Fibroblast of peridontal ligament (primary cell): ENCODE data around the gene PDCD1.

ENCODE experiments used
- DNase-seq: peaks from one replicate; pipeline ENCODE4 v3.0.0-alpha.2; 2010; ENCODE audit errors: extremely low read depth

The PDCD1 gene

DNA sequence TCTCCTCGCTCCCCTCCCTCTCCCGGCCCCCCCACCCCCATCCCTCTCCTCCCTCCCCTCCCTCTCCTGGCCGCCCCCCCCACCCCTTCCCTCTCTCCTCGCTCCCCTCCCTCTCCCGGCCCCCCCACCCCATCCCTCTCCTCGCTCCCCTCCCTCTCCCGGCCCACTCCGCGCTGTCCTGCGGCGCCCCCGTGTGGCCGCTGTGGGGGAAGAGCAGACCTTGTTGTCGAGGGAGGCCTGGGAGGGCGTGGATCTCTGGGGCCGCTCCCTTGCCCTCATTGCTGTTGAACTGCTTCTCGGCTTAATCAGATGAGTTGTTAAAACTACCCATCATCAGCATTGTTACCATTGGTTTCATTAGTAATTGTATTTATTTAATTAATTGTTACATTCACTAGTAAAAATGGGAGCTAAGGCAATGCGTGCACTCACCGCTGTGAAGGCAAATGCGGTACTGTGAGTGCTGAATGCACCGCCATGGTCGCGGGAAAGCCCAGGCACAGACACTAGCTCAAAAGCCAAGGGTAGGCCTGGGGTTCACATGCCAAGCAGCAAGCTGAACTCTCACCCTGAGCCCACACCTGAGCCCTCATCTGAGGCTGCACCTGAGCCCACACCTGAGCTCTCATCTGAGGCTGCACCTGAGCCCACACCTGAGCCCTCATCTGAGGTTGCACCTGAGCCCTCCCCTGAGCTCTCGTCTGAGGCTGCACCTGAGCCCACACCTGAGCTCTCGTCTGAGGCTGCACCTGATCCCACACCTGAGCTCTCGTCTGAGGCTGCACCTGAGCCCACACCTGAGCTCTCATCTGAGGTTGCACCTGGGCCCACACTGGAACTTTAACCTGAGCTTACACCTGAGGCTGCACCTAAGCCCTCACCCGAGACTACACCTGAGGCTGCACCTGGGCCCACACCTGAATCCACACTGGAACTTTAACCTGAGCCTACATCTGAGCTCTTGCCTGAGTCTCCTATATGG lies 19.6 kb upstream of the PDCD1 start:
- DNase-seq = peak; percentile 58

DNA sequence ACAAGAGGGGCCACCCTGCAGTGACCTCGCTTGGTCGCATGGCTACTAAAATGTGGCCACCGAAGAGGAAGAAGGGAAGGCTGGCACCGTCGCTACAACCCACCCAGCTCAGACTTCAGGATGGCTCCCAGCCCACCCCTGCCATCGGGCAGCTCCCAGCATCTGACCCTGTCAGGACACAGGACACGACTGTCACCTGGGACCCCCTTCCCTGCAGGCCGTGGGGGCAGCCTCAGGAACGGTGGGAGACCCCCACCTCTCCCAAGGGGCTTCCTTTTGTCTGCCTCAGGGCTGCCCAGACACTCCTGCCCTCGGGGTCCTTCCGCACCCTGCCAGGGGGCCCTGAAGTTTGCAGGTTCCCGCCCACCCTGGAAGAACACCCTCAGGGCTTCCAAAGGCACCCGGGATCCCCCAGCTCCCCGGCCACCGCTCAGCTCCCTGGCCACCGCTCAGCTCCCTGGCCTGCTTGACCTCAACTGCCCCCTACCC lies 18.5 kb upstream of the PDCD1 start:
- DNase-seq = no peak

DNA sequence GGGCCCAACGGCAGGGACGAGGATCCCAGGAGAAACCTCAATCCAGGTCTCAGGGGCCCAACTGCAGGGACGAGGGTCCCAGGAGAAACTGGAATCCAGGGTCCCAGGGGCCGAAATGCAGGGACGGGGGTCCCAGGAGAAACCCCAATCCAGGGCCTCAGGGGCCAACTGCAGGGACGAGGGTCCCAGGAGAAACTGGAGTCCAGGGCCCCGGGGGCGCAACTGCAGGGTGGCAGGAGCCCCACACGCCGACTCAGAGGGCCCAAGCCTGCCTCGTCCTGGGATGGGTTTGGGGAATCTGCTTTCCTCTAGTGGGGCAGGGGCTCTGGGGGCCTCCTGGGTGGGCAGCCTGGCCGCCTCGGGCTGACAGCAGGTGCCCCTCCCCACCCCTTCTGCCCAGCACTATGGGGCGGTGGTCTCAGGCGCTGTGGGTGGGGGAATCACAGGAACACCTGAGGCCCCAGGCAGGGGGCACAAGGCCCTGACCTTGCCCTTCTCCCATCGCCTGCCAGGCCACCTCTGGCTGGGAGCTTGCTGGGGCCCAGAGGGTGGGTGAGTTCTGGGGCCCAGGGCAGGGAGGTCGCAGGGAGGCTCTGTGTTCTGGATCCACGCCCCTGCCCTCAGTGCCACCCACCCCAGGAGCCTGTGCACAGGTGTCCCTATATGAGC lies 18.0 kb upstream of the PDCD1 start:
- DNase-seq = no peak

DNA sequence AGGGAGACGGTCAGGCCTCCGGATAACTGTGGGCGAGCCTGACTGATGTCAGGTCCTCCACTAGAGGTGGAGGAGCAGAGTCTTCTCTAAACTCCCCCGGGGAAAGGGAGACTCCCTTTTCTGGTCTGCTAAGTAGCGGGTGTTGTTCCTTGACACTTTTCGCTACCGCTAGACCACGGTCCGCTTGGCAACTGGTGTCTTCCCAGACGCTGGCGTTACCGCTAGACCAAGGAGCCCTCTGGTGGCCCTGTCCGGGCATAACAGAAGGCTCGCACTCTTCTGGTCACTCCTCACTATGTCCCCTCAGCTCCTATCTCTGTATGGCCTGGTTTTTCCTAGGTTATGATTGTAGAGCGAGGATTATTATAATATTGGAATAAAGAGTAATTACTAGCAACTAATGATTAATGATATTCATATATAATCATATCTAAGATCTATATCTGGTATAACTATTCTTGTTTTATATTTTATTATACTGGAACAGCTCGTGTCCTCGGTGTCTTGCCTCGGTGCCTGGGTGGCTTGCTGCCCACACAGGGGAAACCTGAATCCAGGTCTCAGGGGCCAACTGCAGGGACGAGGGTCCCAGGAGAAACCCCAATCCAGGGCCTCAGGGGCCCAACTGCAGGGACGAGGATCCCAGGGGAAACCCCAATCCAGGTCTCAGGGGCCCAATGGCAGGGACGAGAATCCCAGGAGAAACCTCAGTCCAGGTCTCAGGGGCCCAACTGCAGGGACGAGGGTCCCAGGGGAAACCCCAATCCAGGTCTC lies 17.2 kb upstream of the PDCD1 start:
- peak; percentile 21 for DNase-seq

DNA sequence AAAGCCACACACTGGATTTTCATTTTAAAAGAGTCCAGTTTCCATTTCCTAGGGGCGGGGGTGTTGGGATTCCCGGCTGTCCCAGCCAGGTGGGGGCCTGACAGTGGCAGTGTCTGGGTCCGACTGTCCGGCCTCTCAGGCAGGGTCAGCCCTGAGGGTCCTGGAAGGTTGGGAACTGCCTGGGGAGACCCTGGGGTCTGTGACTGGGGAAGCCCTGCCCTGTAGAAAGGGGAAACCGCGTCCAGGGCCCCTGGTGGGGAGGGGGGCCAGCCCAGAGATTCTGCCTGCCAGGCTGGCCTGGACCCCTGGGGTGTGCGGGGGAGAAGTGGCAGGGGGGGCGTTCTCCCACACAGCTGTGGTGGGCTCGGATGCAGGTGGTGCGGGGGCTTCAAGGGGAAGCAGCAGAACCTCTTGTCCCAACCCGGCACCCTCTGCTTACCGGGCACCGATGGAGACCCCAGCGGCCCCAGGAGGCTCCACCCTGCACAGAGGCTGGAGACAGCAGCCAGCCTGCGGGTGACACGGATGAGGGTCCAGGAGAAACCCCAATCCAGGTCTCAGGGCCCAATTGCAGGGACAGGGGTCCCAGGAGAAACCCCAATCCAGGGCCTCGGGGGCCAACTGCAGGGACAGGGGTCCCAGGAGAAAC lies 15.7 kb upstream of the PDCD1 start:
- no peak for DNase-seq

DNA sequence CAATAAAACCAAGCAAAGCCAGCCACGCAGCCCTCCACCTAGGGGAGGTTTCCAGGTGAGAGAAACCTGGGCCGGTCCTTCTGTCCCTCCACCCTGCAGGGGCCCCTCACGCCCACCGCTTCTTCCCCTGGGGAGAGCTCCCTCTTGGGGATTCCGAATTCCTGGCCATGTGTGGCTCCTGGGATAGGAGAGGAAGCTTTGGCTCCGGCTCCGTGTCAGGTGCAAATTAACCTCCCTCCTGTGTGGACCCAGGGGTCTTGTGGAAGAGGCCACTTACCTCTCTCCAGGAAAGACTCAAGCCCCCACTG lies 15.1 kb upstream of the PDCD1 start:
- DNase-seq = no peak

DNA sequence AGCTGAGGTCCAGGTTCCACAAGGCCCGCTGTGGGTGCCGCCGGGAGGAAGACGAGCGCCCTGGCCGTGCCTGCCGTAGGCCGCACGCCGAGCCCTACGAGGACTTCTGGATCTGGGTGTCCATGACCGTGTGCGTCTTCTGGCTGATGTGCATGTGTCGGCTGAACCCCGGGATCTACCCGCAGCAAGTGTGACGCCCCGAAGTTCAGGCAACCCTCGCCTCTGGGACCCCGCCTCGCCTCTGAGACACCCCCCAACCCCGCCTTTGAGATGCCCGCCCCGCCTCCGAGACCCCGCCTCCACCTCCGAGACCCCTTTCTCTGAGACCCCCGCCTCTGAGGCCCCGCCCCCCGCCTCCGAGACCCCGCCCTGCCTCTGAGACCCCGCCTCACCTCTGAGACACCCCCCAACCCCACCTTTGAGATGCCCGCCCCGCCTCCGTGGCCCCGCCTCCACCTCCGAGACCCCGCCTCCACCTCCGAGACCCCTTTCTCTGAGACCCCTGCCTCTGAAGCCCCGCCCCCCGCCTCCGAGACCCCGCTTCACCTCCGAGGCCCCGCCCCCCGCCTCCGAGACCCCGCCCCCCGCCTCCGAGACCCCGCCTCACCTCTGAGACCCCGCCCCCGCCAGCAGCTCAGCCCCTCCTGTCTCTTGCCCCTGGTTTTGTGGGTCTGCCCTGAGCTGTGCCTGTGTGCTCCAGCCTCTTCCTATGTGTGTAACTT lies 14.5 kb upstream of the PDCD1 start:
- no peak for DNase-seq

DNA sequence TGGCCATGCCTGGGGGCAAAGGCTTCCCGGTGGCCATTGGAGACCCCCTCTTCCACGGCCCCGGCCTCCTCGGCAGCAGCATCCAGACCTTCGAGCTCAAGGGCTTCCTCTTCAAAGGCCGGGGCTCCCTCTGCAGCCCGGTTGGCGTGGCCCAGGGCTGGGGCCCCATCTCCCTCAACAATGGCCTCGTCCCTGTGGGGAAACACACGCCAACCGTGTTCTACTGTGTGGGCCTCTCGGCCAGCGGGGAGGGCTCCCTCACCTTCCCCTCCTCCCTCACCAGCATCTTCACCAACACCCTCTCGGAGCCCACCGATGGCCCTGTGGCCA lies 13.6 kb upstream of the PDCD1 start:
- DNase-seq = no peak

DNA sequence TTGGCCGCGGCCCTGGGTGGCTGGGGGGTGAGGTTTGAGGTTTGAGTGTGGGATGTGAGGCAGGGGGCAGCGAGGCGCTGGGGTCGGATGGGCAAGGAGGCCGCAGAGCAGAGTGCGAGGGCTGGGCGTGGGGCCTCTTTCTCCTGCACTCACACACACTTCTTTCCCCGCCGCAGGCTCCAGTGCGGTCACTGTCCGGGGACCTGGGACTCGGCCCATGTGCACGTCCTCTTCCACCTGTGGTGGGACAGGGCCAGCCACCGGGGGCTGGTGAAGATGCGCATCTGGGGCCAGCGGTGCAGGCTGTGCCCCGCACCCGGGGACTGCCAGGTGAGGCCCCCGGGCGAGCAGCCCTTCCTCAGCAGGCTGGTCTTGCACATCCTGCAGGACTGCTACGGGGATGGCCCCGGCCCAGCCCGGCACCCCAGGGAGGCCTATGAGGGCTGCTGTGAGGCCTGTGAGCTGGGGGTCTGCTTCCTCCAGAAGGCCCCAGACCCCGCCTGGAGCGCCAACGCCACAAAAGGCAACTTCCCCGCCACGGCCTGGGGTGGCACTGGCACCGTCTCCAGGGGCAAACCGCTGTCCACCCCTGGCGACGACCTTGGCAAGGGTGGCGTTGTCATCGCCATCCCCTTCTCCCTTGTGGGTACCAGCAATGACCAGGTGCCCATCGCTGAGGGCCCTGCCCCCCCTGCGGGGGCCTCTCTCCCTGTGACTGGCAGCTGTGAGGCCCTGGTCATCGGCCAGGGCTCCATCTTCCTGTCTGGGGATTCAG lies 13.0 kb upstream of the PDCD1 start:
- DNase-seq = no peak

DNA sequence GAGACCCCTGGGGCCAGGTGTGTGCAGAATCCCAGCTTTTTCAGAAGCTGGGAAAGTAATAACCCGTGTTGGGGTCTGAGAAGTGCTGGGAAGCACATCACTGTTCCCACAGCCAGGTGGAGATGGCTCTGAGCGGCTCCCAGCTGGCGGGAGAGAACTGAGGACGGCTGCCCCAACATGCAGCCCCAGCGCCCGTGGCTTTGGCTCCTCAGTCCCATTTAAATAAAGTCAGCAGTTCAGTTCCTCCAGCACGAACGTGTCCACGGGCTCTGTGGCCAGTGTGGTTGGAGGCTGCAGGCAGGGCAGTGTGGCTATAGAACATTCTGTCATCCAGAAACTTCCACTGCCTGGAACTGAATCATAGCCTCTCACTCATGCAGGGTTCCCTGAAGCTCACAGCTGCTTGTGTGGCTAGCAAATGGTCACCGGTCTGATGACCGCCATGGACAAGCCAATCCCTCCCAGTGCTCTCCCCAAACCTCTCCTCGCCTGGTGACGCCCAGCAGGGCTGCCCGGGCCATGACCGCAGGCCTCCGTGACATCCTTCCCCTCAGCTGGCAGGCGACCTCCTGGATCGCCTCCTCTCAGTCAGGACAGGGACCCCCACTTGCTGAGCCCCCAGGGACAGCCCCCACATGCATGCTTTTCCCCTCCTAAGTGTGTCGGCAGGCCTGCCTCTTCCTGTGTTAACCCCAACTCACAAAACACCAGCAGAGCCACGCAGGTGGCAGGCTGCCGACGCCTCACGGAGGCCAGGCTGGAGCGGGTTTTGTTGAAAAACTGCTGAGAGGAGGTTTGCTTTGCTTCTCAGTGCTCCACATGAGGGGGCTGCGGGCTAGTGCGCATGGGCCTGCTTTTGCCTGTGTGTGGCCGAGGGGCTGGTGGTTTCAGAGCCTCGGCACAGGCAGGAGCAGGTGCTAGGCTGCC lies 12.2 kb upstream of the PDCD1 start:
- no peak for DNase-seq

DNA sequence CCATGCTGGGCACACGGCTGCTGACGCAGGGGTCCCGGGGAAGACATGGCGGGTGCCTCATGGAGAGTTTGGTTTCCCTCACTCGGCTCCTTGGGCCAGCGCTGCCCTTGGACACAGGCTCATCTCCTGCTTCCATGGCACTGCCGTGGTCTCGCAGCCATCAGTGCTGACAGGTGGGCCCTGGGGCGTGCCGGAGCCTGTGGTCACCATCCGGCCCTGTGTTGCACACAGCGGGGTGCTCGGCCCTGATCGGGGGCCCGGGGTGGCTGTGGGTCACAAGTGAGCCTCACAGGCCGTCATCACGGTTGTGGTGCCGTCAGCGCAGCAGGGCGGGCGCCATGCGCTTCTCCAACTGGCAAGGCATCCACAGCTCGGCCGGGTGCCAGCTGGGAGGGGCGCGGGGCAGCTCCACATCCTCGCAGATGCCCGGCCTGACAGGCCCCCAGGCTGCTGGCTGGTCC lies 11.4 kb upstream of the PDCD1 start:
- no peak for DNase-seq

DNA sequence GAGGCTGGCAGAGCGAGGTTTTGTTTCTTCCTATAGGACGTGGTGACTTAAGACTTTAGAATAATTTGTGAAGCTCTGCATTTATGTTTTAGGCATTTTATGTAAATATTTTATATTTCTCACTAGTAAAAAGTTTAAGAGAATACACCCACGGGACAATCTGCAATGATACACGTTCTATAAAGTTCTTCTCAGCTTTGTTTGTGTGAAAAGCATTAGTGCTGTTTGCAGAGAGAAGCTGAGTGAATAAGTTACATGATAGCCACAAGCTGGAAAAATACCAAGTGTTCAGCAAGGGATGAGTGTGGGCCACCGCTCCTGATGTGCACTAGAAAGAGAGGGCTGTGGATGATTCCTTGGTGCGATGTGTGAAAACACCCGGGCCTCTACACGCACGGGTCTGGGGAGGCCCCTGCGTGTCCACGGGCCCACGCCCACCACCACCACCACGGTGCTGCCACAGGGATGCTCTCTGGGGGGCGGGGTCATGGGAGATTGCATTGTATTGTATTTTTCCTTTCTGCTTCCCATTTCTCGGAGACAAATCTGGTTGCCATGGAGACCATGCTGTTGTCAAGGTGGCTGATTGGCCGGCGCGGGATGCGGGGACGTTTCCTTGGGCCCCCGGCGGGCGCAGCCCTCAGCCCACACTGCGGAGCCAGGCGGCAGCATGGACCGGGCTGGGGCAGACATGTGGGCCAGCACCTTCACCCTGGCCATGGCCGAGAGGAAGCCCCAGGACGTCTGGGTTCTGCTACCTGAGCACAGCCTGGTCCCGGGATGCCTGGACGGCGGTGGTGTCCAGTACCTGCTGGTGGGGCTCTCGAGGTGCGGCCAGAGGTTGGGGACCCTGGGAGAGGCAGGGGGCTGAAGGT lies 10.6 kb upstream of the PDCD1 start, which contains the start of gene RTP5:
TSS of gene RTP5 (plus strand) at position 643 of the 875 bp plus-strand sequence. CDS start at position 671, 28 bp downstream.
- DNase-seq = no peak

DNA sequence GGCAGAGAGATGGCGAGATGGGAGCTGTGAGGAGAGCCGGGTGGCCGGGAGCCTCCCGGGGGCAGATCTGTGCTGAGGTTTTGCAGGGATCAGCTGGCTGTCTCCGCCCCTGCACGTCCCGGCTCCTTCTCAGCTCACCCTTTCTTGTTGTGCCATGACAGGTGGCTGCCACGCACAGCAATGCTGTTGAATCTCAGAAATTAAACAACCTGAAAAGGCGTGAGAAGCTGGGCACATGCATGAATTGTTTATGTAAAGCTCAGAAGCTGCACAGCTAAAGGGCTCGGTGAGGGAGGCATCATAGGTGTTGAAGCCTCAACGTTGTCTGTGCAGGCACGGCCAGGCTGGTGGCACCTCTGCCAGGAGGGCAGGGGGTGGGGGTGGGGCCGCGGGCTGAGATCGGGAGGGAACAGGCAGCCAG lies 10.0 kb upstream of the PDCD1 start:
- no peak for DNase-seq

DNA sequence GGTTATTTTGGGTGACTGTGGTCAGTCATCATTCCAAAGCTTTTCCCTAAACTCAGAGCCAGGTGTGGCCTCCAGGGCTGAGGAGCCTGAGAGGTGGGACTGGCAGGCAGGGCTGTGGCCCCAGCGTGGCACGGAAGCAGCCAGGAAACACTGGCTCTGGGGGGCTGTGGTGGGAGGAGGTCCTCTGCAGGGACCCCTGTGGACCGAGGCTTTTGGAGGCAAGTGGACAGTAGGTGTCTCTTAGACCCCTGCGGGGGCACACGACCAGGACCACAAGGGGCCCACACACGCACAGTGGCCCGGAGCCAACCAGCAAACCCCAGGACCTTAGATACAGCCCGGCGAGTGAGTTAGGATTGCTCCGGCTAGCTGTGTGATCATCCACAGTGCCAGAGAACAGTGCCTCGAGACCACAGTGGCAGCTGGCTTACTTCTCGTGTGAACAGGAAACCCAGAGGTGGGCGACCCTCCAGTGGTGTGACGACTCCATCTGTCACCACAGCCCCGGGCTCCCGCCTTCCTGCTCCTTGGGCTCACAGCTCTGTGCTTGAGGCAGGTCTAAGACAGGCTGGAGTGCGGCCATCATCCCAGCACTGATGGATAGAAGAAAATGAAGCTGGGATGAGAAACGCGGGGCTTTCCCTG lies 9.2 kb upstream of the PDCD1 start:
- DNase-seq = no peak

DNA sequence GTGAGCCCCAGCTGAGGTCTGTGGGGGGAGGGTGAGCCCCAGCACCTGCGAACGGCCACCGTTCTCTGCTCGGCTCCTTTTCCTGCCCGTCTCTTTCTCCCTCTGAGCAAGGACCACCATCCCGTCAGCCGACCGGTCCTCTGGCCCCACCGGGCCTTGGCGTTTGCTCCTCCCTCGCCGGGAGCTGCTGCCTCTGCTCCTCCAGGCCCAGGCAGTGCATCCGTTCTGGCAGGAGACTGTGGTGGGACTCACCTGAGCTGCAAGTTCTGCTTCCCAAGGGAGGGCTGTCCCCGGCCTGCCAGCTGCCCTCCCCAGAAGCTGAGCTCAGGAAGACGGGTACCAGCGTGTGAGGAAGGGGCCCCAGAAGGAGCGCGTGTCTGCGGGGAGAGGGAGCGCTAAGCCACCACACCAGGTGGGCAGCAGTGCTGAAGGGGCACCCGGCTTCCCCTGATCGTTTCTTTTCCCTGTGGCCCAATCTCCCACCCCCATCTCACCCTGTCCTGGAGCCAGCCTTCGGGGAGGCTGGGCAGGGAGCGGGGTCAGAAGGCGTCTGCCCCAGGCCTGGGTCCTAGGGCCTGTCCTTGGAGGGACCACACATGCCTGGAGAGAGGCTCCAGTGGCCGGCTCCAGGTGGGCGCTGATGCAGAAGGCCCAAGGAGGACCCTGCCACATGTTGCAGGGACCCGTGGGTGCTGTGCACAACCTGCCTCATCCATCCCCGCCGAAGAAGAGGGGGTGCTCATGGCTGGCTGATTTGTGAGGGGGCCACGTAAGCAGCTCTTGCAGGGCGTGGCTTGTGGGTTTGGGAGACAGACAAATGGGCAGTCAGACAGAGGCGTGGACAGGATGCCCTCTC lies 8.3 kb upstream of the PDCD1 start:
- DNase-seq = no peak

DNA sequence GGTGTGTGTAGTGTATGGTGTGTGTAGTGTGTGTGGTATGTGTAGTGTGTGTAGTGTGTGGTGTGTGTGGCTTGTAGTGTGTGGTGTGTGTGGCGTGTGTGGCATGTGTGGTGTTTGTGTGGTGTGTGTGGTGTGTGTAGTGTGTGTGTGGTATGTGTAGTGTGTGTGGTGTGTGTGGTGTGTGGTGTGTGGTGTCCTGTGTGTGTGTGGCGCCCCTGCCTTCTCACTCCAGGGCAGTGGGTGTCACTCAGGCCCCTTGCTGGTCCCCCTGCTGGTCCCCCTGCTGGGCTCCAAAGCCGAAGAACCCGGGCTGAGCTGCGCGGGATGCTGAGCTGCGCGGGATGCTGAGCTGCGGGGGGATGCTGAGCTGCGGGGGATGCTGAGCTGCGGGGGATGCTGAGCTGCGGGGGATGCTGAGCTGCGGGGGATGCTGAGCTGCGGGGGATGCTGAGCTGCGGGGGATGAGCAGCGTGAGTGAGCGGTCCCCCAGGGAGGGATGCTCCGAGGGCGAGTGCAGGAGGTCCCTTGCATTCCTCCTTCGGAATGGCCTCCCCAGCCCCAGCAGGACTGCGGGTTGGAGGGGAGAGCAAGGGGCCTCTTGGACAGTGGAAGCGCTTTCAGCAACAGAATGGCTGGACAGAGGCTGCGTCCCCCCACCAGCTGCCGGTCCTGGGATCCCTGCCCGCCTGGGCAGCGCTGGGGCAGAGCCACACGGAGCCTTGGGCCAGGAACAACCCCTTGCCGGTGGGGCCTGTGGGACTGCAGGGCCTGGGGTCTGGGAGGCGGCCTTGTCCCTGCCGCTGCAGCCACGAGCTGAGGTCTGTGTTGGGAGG lies 7.5 kb upstream of the PDCD1 start:
- DNase-seq = no peak
